ENCODE data around the gene OTOP3. TPM values are rescaled to one million over a fixed set of nuclear protein-coding genes. Genes with fewer than 3 reads are reported as not detected.
"Not testable (repeated sequence)": the region's sequence is repeated elsewhere in the genome, so short reads cannot be mapped to it uniquely, and the experiment has no call there.

Gene OTOP3
- total RNA-seq, 2 donors from 2014 or later, result 1.4 to 2.4 TPM

DNA sequence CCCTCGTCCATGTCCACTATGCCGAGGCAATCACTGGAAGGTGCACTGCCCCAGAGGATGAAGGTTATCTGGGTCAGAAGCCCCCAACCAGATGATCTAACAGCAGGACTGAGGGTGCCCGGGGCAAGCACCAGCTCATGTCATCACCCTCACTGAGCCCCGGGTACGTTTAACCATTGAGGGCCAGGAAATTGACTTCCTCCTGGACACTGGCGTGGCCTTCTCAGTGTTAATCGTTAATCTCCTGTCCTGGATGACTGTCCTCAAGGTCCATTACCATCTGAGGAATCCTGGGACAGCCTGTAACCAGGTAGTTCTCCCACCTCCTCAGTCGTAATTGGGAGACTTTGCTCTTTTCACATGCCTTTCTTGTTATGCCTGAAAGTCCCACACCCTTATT is 24.3 kb upstream of the OTOP3 start:
- ATAC-seq; DNase-seq; intact Hi-C loops (cut with DNase I, micrococcal nuclease): not testable (repeated sequence)

DNA sequence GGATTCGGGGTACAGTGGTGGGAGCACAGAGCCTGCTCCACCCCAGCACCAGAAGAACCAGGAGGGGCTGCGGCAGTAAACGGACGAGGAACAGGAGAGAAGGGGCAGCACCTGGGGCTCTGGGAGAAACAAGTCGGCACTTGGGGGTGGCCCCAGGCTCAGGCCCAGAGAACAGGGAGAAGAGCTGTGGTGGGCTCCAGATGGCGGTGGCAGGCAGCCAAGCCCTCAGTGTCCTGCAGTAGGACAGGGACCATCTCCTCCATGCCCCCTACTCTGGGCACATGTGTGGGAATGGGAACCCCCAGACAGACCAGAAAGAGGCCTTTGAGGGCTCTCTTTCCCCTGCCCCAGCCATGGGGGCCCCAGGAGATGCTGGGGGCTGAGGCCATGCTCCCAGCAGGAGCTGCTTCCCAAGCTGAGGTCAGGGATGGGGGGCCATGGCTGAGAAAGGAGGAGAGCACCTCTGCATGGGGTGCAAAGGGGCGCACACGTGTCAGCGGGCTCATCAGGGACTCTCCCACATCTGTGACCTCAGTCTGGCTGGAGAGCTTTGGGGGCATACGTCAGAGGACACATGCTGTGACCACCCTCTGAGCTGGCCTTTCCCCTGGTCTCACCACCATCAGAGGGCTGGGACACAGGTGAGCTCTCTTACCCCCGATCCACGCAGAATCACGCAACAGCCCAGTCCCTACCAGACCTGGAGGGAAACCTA is 19.4 kb upstream of the OTOP3 start:
- ATAC-seq, result no peak
- intact Hi-C loops (cut with DNase I, micrococcal nuclease), result no loop called here
- no peak for DNase-seq

DNA sequence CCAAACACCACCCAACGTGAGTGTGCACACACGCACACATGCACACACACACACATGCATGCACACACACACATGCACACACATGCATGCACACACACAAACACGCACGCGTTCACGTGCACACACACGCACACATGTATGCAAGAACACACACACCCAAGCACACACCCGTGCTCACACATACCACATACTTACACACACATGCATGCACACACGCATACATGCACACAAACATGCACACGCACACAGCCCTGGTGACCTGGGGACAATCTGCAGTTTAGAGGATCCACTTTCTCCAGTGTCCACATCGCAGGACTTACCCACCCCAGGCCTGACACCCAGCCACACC is 18.9 kb upstream of the OTOP3 start:
- DNase-seq, result no peak
- intact Hi-C loops (cut with DNase I, micrococcal nuclease), result no loop called here
- no peak for ATAC-seq

DNA sequence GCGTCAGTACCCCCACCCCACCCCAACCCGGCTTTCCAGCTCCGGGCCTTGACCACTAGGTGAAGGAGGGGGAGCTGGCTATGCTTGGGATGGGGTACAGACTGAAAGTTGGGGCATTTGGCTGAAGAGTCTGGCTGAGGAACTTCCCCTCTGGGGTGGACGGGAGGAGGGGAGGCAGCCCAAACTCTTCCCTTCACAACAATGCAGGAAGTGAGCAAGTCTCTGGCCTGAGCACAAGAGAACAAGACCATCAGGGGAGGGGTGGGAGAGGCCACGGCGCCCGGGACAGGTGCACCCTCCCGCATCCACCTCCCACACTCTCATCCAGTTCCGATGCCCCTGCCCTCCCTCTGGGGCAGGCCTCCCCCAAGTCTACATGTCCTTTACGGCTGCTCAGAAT is 18.3 kb upstream of the OTOP3 start:
- no peak for DNase-seq
- ATAC-seq, result no peak
- intact Hi-C loops (cut with DNase I, micrococcal nuclease), result no loop called here

DNA sequence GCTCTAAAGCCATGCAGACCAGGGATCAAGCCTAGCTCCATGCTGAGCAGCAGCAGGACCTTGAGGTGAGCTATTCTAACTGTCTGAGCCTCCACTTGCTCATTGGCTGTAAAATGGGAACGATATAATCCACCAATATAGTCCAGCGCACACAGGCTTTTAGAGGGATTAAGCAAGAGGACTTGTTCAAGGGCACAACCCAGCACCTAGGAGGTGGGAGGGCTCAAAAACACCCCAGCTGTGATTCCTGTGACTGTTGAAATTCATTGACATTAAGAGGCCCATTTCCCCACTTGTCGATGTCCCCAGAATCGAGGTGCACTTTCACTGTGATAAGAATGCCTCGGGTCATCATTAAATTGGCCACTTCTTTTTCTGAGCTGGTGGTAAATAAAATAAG is 16.8 kb upstream of the OTOP3 start:
- DNase-seq (no peak), ATAC-seq (no peak)
- intact Hi-C loops (cut with DNase I, micrococcal nuclease), result no loop called here

DNA sequence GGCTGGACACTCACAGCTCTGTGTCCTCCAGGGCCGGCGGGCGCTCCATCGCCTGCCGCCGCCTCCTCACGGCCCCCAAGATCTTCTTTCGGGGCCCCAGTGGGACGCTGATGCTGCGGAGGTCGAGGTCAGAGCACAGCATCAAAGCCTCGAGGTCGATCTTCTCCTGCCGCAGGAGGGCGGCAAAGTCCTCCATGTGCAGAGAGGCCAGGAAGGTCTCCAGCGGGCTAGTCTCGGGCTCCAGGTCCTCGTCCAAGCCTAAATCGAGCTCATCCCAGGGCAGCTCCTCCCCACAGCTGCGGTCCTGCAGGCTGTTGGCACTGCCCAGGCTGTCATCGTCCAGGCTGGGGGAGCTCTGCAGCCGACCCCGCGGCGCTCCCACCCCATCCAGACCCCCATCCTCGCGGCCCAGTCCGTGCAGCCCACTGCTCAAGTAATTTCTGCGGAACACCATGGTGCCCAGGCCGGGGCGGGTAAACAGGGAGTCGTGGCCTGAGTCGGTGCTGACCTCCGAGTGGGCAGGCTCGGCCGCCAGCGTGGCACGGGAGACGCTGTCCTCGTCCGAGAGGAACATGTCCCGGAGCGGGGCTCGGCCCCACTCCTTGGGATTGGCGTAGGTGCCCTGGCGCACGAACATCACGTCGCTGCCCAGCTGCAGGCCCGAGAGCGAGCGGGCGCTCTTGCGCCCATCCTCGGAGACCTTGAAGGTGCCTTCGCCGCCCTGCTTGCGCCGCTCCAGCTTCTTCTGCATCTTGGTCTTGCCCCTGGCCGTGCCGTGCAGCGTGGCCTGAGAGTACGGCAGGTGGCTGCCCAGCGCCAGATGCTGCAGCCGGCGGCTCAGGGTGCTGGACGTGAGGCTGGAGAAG is 16.0 kb upstream of the OTOP3 start:
- DNase-seq, result no peak
- intact Hi-C loops (cut with DNase I, micrococcal nuclease), result no loop called here
- ATAC-seq, result no peak

DNA sequence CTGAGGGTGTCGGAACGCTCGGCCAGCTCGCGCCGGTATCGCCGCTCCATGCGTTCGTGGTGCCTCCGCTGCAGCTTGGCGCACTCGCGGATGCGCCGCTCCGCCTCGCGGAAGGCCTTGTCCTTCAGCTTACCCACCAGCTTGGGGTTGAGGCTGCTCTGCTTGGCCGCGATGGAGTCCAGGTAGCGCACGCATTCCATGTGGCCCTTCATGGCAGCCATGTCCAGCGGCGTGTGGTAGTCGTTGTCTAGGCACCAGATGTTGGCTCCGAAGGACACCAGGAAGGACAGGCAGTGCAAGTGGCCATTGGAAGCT is 15.4 kb upstream of the OTOP3 start:
- ATAC-seq (no peak), DNase-seq (no peak)
- intact Hi-C loops (cut with DNase I, micrococcal nuclease), result no loop called here

DNA sequence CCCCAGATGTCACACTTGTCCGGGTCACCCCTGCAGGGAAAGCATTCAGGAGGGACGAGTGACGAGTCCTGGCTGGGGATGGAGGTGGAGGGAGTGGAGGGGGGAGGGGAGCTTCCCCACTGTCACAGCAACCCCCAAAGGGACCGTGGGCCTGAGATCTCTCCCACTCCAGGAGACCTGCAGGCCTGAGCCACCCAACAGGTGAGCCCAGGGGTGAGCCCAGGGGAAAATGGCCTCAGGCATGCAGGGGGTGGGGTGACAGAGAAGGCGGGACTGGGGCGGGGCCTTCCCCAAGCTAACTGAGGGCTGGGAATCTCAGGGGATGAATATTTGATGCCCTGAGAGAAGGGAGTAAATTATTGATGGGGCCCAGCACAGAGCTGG is 15.1 kb upstream of the OTOP3 start:
- intact Hi-C loops (cut with DNase I, micrococcal nuclease), result no loop called here
- no peak for ATAC-seq
- no peak for DNase-seq

DNA sequence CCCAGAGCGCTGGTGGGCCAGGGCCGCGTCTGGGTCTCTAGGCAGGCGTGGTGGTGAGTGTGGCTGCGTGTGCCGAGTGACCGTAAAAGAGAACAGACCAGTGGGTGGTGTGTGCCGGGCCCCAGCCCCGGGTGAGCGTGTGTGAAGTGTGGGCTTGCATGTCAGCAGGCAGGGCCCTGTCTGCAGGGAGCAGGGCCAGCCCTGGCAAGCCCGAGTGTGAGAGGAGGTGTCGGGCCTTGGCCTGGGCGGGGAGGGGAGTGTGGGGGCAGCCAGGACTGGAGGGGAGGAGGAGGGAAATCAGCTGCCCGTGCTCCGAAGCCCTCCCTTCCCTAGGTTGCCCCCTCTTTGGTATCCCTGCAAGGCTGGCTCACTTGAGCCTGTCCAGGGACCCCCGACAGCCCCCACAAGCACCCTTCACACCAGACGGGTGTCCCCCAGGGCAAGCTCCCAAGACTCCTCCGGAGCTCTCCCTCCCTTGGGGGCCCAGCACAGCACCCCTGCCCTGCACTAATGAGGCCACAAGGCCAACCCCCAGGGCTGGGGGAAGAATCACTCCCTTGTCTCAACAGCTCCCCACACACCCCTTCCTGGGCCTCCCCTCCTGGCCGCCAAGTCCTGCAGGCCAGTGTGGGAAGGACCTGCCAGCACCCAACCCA is 14.5 kb upstream of the OTOP3 start:
- DNase-seq (no peak), ATAC-seq (no peak)
- intact Hi-C loops (cut with DNase I, micrococcal nuclease), result no loop called here

DNA sequence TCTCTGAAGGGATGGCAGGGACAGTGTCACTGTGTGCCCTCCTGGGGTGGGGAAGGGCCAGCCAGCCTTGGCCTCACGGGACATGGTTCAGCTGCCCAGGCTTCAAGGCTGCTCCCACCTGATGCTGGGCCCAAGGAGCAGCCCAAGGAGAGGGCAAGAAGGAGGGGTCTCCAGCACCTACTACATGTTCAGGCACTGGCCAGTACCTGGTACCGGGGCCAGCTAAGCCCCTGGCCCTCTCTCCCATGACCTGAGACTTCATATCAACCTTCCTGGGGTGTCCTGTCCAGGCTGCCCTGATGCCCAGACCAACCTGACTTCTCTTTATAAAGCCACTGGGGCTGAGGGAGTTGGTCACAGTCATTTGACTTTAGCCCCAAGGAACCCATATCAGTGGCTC is 13.9 kb upstream of the OTOP3 start:
- intact Hi-C loops (cut with DNase I, micrococcal nuclease), result no loop called here
- ATAC-seq, result no peak
- no peak for DNase-seq

DNA sequence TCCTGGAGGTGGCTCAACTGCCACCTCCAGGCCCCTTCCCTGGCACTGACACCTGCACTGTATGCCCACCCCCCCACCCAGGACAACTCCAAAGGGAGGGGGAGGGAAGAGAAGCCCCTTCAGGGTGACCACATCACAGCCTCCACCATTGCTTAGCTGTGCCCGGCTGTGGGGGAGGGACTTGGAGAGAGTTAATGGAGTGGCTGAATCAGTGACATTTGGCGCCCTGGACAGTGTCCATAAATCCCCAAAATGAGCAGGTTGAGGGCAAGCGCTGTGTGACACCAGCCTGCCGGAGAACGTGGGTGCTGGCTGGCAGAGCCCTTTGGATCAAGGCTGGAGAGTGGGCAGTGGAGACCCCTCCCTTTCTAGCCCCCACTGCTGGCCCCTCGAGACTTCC is 13.5 kb upstream of the OTOP3 start:
- intact Hi-C loops (cut with DNase I, micrococcal nuclease), result no loop called here
- DNase-seq, result no peak
- ATAC-seq, result no peak

DNA sequence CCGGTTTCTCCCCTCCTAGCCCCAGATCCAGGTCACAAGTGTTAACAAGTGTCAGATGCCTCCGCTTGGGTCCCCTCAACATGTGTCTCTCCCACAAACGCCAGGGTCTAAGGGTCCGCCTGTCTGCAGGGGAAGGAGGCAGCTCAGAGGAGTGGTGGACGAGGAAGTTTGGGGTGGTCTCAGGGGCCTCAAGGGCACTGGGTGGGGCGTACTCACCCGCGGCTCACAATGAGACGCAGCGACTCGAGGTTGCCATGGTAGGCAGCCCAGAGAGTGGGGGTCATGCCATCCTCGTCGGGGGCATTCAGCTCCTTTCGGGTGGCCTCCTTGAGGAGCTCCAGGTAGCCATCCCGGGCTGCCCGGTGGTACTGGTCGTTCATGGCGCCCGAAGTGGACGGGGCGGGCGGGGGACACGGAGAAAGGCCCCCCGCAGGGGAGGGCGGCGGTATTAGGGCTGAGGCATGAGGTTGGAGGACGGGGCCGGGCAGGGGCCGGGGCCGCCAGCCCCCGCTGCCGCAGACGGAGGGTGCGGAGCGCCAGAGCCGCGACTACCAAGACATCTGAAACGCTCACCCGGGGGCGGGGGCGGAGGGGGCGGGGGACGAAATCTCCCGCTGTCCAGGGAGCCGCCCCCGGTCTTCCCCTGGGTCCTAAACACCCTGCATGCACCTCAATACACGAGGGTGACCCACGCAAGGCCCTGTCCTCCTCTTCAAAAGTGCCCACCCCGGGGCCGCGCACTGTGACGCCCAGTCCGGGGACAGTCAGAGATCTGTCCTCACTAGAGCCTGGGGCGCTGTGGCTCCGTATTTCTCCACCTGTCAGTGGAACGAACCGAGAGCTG is 12.8 kb upstream of the OTOP3 start, which contains the start of gene USH1G:
TSS of gene USH1G (minus strand) at position 562 of the 844 bp plus-strand sequence. CDS start at position 380, 182 bp downstream.
- intact Hi-C loops (cut with DNase I, micrococcal nuclease), result no loop called here
- peak; percentile 54 for ATAC-seq

DNA sequence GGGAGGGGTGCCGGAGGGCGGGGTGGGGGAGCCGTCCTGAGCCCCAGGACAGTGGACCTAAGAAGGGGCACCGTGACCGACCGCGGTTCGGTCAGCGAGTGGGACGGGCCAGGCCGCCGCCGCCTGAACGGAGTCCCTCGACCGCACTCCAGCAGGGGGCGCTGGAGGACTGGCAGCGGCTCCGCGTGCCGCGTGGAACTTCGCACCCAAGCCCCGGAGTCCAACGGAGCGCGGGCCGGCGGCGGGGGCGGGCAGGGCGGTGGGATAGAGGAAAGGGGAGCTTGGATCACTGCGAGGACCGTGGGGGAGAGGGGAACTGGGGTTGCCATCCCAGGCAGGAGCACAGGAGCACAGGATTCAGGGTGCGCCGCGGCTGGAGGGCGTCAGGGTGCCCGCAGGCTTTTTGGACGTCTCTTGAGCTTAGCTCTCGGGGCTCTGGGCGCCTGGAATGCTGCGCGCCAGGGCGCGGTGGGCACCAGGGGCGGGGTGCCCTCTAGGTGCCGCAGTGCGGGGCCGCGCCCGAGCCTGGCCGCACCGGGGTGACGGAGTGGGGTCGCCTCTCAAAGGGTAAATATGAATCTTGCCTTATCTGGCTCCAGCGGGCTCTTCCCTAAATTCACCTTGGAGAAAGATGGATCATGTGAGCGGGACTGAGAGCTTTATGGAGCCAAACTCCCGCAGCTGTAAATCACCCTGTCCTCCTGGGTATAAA is 12.0 kb upstream of the OTOP3 start:
- intact Hi-C loops (cut with DNase I, micrococcal nuclease), result no loop called here
- peak; percentile 82 for ATAC-seq
- DNase-seq, result peak; percentile 41 to 84

More for the DNA sequence above, 12.8 kb upstream of the OTOP3 start, which contains the start of gene USH1G:
- DNase-seq, result no peak

DNA sequence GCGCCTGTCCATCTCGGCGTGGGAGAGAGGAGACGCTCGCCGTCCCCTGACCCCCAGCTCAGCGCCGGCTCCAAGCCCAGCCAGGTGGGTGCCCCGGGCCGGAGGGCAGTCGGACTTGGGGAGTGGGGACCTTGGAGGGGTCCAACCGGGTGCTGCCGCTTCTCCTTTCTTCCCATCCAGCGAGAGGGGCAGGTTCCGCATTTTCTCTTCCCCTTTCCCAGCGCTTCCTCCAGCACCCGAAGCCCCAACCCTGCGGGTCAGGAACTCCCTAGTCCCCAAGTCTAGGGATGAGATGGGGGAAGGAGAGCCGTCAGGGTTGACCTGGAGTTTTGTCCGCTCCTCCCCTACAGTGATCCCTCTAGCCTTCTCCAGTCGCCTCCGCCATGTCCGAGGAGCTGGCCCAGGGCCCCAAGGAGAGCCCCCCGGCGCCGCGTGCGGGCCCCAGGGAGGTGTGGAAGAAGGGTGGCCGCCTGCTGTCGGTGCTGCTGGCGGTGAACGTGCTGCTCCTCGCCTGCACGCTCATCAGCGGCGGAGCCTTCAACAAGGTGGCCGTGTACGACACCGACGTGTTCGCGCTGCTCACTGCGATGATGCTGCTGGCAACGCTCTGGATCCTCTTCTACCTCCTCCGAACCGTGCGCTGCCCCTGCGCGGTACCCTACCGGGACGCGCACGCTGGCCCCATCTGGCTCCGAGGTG is 11.3 kb upstream of the OTOP3 start, which contains the start of gene OTOP2:
TSS of gene OTOP2 (plus strand) at position 24 of the 699 bp plus-strand sequence. CDS start at position 384, 360 bp downstream.
- ATAC-seq (peak; percentile 23), DNase-seq (no peak)
- intact Hi-C loops (cut with DNase I, micrococcal nuclease), result no loop called here

DNA sequence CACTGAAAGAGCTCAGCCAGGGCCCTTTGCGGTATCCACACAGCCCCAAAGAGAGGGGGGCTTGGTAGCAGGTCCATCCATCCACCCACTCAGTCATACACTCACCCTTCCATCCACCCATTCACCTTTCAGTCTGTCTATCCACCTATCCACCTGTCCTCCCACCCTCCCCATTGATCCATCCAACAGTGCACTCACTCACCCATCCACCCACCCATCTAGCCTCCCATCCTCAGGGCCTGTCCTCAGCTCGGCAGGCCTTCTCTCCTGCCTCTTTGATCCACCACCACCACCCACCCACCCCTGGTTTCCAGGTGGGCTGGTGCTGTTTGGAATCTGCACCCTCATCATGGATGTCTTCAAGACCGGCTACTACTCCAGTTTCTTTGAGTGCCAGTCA is 10.5 kb upstream of the OTOP3 start:
- no peak for DNase-seq
- intact Hi-C loops (cut with DNase I, micrococcal nuclease), result no loop called here

DNA sequence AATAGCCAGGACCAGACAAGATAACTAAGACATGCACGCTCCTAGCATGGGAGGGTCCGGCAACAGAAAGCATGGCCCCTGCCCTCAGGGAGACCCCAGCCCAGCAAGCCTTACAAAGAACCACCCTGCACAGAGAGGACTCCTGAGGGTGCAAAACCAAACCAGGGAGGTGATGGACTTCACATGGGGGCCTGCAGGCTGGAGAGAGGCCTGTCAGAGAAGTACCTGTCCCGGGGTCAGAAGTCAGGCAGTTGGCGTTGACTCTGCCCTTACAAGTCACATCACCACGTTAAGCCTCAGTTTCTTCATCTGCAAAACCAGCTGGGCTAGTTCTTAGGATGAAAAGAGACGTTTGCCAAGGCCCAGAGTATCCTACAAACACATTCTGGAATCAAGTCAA is 6.9 kb upstream of the OTOP3 start:
- intact Hi-C loops (cut with DNase I, micrococcal nuclease), result no loop called here
- DNase-seq (no peak), ATAC-seq (no peak)

More for the DNA sequence above, 10.5 kb upstream of the OTOP3 start:
- no peak for ATAC-seq

DNA sequence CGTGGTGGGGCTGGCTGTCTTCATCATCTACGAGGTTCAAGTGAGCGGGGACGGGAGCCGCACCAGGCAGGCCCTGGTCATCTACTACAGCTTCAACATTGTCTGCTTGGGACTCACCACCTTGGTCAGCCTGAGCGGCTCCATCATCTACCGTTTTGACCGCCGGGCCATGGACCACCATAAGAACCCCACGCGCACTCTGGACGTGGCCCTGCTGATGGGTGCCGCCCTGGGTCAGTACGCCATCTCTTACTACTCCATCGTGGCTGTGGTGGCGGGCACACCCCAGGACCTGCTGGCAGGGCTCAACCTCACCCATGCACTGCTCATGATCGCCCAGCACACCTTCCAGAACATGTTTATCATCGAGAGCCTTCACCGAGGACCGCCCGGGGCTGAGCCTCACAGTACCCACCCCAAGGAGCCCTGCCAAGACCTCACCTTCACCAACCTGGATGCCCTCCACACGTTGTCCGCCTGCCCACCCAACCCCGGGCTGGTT is 5.1 kb upstream of the OTOP3 start:
- DNase-seq, result no peak
- intact Hi-C loops (cut with DNase I, micrococcal nuclease), result no loop called here
- no peak for ATAC-seq

DNA sequence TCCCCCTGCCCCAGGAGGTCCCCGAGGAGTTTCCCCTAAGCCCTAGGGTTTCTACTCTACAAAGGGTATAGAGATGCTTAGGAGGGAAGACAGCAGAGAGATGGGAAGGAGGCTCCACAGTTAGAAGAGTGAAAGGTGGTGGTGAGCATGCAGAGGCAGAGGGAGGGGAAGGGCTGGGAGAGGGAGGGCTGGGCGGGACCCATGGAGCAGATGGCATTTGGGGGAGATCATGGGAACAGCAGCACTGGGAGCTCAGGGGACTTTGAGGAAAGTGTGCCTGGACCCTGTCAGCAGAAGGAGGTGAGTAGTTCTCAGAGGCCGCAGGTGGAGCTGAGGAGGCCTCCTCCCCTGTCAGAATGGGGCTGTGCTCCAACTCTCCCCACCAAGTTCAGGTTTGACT is 650 bp upstream of the OTOP3 start:
- intact Hi-C loops (cut with DNase I, micrococcal nuclease), result no loop called here
- no peak for DNase-seq
- ATAC-seq, result no peak

Measured in left colon (tissue), 2 donors.